ENCODE results near the gene WDR48. TPM values are rescaled to one million over a fixed set of nuclear protein-coding genes. Genes with fewer than 3 reads are reported as not detected.

The WDR48 gene
- total RNA-seq, 2 donors from 2014 or later, result 57.5 to 60.4 TPM

- no peaks in the 10 kb centered on the region for H3K4me1 Mint-ChIP-seq
- no peak overlapping the region for H3K4me3 ChIP-seq (ENCODE audit: low read length)
- TF ChIP-seq CTCF (conservative IDR thresholded peaks at IDR 0.05), result no peak
- H3K36me3 ChIP-seq (ENCODE audit: control insufficient read depth, insufficient read depth, low read length), result peaks cover 56% of the 10 kb centered on the region
- H3K4me1 ChIP-seq (ENCODE audit: control insufficient read depth, insufficient read depth, low read length), result no peaks in the 10 kb centered on the region
- no peak overlapping the region for H3K27ac ChIP-seq (ENCODE audit: low read depth, low read length)
- DNase-seq, result no peak
- 91 to 94% methylated on average over 6 to 8 of the region's 8 CpGs for WGBS, 2 experiments (ENCODE audit: insufficient coverage in 1 of 2, insufficient read length in 1 of 2)
- no peaks in the 10 kb centered on the region for H3K9me3 ChIP-seq (ENCODE audit: control insufficient read depth, low read length)
- no peak overlapping the region for H3K9ac ChIP-seq (ENCODE audit: extremely low read depth, low read length, poor library complexity, severe bottlenecking)
- H3K36me3 Mint-ChIP-seq (ENCODE audit: low read depth), result peaks cover 40% of the 10 kb centered on the region
- H3K27me3 ChIP-seq (ENCODE audit: control insufficient read depth, insufficient read depth, low read length, poor library complexity, severe bottlenecking), result no peaks in the 10 kb centered on the region
- peak overlapping the region; percentile 55 for H3K27ac Mint-ChIP-seq
- no peaks in the 10 kb centered on the region for H3K9me3 Mint-ChIP-seq
- no peak overlapping the region for H3K4me3 Mint-ChIP-seq
- H3K27me3 Mint-ChIP-seq (ENCODE audit: insufficient read depth), result no peaks in the 10 kb centered on the region
Measured at GRCh38 chr3:39097716-39098472, 46.1 kb downstream of the WDR48 start.

- H3K9me3 ChIP-seq (ENCODE audit: control insufficient read depth, low read length), result no peaks in the 10 kb centered on the region
- no peaks in the 10 kb centered on the region for H3K27me3 ChIP-seq (ENCODE audit: control insufficient read depth, insufficient read depth, low read length, poor library complexity, severe bottlenecking)
- Mint-ChIP-seq H3K9me3 (no peaks in the 10 kb centered on the region), H3K27me3 (ENCODE audit: insufficient read depth) (no peaks in the 10 kb centered on the region), H3K36me3 (ENCODE audit: low read depth) (peaks cover 35% of the 10 kb centered on the region), H3K4me1 (no peaks in the 10 kb centered on the region), H3K27ac (no peak overlapping the region), H3K4me3 (no peak overlapping the region)
- DNase-seq, result no peak
- peaks cover 50% of the 10 kb centered on the region for H3K36me3 ChIP-seq (ENCODE audit: control insufficient read depth, insufficient read depth, low read length)
- H3K4me3 ChIP-seq (ENCODE audit: low read length), result no peak overlapping the region
- no peak overlapping the region for H3K9ac ChIP-seq (ENCODE audit: extremely low read depth, low read length, poor library complexity, severe bottlenecking)
- H3K4me1 ChIP-seq (ENCODE audit: control insufficient read depth, insufficient read depth, low read length), result no peaks in the 10 kb centered on the region
- no peak for TF ChIP-seq CTCF (conservative IDR thresholded peaks at IDR 0.05)
- WGBS, 2 experiments (ENCODE audit: insufficient coverage in 1 of 2, insufficient read length in 1 of 2), result 92 to 95% methylated on average over 4 to 8 of the region's 8 CpGs
- H3K27ac ChIP-seq (ENCODE audit: low read depth, low read length), result no peak overlapping the region
Measured at GRCh38 chr3:39098473-39099000, 46.7 kb downstream of the WDR48 start.

- Histone ChIP-seq H3K27ac (ENCODE audit: low read depth, low read length) (no peak overlapping the region), H3K4me3 (ENCODE audit: low read length) (no peak overlapping the region), H3K9me3 (ENCODE audit: control insufficient read depth, low read length) (no peaks in the 10 kb centered on the region), H3K36me3 (ENCODE audit: control insufficient read depth, insufficient read depth, low read length) (peaks cover 42% of the 10 kb centered on the region), H3K4me1 (ENCODE audit: control insufficient read depth, insufficient read depth, low read length) (no peaks in the 10 kb centered on the region), H3K9ac (ENCODE audit: extremely low read depth, low read length, poor library complexity, severe bottlenecking) (no peak overlapping the region), H3K27me3 (ENCODE audit: control insufficient read depth, insufficient read depth, low read length, poor library complexity, severe bottlenecking) (no peaks in the 10 kb centered on the region)
- H3K4me1 Mint-ChIP-seq, result no peaks in the 10 kb centered on the region
- no peaks in the 10 kb centered on the region for H3K27me3 Mint-ChIP-seq (ENCODE audit: insufficient read depth)
- 87 to 100% methylated on average over 1 of the region's 1 CpG for WGBS, 2 experiments (ENCODE audit: insufficient coverage in 1 of 2, insufficient read length in 1 of 2)
- H3K4me3 Mint-ChIP-seq, result no peak overlapping the region
- H3K9me3 Mint-ChIP-seq, result no peaks in the 10 kb centered on the region
- DNase-seq, result no peak
- no peak overlapping the region for H3K27ac Mint-ChIP-seq
- H3K36me3 Mint-ChIP-seq (ENCODE audit: low read depth), result peaks cover 30% of the 10 kb centered on the region
- no peak for TF ChIP-seq CTCF (conservative IDR thresholded peaks at IDR 0.05)
Measured at GRCh38 chr3:39099242-39099641, 47.4 kb downstream of the WDR48 start.
